IMR-90 (cell line): Measurements from ENCODE around the gene NHSL1. TPM values are rescaled to one million over a fixed set of nuclear protein-coding genes. Genes with fewer than 3 reads are reported as not detected.

Experiments
- ATAC-seq: fragments of 200-7000 bp; cut with Tn5 transposase; 2 replicates; pipeline ENCODE4 v1.9.1; 2020; ENCODE audit warnings: low read depth, mild to moderate bottlenecking, moderate library complexity
- BruUV-seq: library from RNA; stranded (reverse); fragments of 400-500 nt; replicated peaks from 2 replicates; lab custom pipeline; 2021; lab: Mats Ljungman, UMichigan
- CTCF ChIA-PET: fragments of 300-600 bp; formaldehyde crosslinking; extraction: SDS; loops from one replicate; lab custom pipeline; 2021; ENCODE audit warnings: antibody characterized with exemption; lab: Yijun Ruan, JAX
- POLR2A ChIA-PET: fragments of 300-600 bp; sonication (Branson Sonifier 250); formaldehyde crosslinking; loops from one replicate; lab custom pipeline; 2022; ENCODE audit warnings: antibody characterized with exemption; ENCODE audit not compliant: unreplicated experiment; lab: Charles Lee
- DNase-seq: peaks from one replicate; pipeline ENCODE4 v3.0.0; 2013
- H2AFZ ChIP-seq: replicated peaks from 2 replicates; pipeline ENCODE3; 2013; ENCODE audit warnings: low read length, mild to moderate bottlenecking; ENCODE audit not compliant: poor library complexity
- H2AK5ac ChIP-seq: 2 replicates; pipeline ENCODE4 v1.6.1; 2013; ENCODE audit warnings: low read depth, low read length, inconsistent platforms
- H2AK9ac ChIP-seq: replicated peaks from 2 replicates; pipeline ENCODE3; 2013; ENCODE audit warnings: mild to moderate bottlenecking, low read depth, low read length, moderate library complexity; ENCODE audit not compliant: poor library complexity
- H2BK120ac ChIP-seq: 2 replicates; pipeline ENCODE4 v1.6.1; 2013; ENCODE audit warnings: low read depth, low read length, inconsistent platforms
- H2BK15ac ChIP-seq: 3 replicates; pipeline ENCODE4 v1.6.1; 2013; ENCODE audit warnings: low read depth, low read length, inconsistent platforms
- H2BK20ac ChIP-seq: 2 replicates; pipeline ENCODE4 v1.6.1; 2013; ENCODE audit warnings: low read depth, mild to moderate bottlenecking, inconsistent platforms, low read length, moderate library complexity
- H2BK5ac ChIP-seq: 2 replicates; pipeline ENCODE4 v1.6.1; 2013; ENCODE audit warnings: mild to moderate bottlenecking, low read depth, low read length, inconsistent platforms; ENCODE audit not compliant: poor library complexity, severe bottlenecking
- H3K14ac ChIP-seq: replicated peaks from 2 replicates; pipeline ENCODE4 v1.6.1; 2013; ENCODE audit warnings: low read depth, low read length, inconsistent platforms
- H3K18ac ChIP-seq: 2 replicates; pipeline ENCODE4 v1.6.1; 2013; ENCODE audit warnings: low read depth, low read length, control low read depth
- H3K23ac ChIP-seq: 2 replicates; pipeline ENCODE4 v1.6.1; 2013; ENCODE audit warnings: low read depth, low read length, inconsistent platforms
- H3K27ac ChIP-seq: 2 replicates; pipeline ENCODE4 v1.5.1; 2013; ENCODE audit warnings: mild to moderate bottlenecking, control low read depth, low read length; ENCODE audit not compliant: insufficient read depth
- H3K27me3 ChIP-seq: 2 replicates; pipeline ENCODE4 v1.6.1; 2013; ENCODE audit warnings: low read length; ENCODE audit not compliant: control insufficient read depth, insufficient read depth
- H3K36me3 ChIP-seq: 2 replicates; pipeline ENCODE4 v1.6.1; 2013; ENCODE audit warnings: low read length, mixed read lengths; ENCODE audit not compliant: control insufficient read depth, insufficient read depth
- H3K4ac ChIP-seq: 2 replicates; pipeline ENCODE4 v1.6.1; 2013; ENCODE audit warnings: low read depth, low read length, inconsistent platforms
- H3K4me1 ChIP-seq: 2 replicates; pipeline ENCODE4 v1.6.1; 2013; ENCODE audit warnings: low read length, mixed read lengths; ENCODE audit not compliant: control insufficient read depth, insufficient read depth
- H3K4me2 ChIP-seq: 2 replicates; pipeline ENCODE4 v1.6.1; 2013; ENCODE audit warnings: low read depth, mild to moderate bottlenecking, control low read depth, low read length, moderate library complexity
- H3K4me3 ChIP-seq: 2 replicates; pipeline ENCODE4 v1.5.1; 2013; ENCODE audit warnings: low read depth, mild to moderate bottlenecking, control low read depth, low read length, moderate library complexity; ENCODE audit not compliant: insufficient read depth
- H3K56ac ChIP-seq: 2 replicates; pipeline ENCODE4 v1.6.1; 2013; ENCODE audit warnings: low read length, inconsistent platforms; ENCODE audit not compliant: insufficient read depth; ENCODE audit errors: extremely low read depth
- H3K79me1 ChIP-seq, 2 experiments: 2 replicates each; pipeline ENCODE4 v1.6.1; 2013; ENCODE audit warnings: low read length in 2 of 2, inconsistent platforms in 1 of 2, low read depth in 1 of 2
- H3K9ac ChIP-seq: 2 replicates; pipeline ENCODE4 v1.6.1; 2013; ENCODE audit warnings: low read depth, low read length, control low read depth
- H3K9me1 ChIP-seq: 2 replicates; pipeline ENCODE4 v1.6.1; 2013; ENCODE audit warnings: low read length, inconsistent platforms; ENCODE audit not compliant: insufficient read depth
- H3K9me3 ChIP-seq: 2 replicates; pipeline ENCODE4 v1.6.1; 2013; ENCODE audit warnings: low read length; ENCODE audit not compliant: control insufficient read depth, insufficient read depth
- H4K20me1 ChIP-seq: 2 replicates; pipeline ENCODE4 v1.6.1; 2013; ENCODE audit warnings: low read length, inconsistent platforms; ENCODE audit not compliant: insufficient read depth
- H4K5ac ChIP-seq: 2 replicates; pipeline ENCODE4 v1.6.1; 2013; ENCODE audit warnings: mild to moderate bottlenecking, low read depth, low read length, control low read depth
- H4K8ac ChIP-seq, 2 experiments: 2 replicates each; pipeline ENCODE4 v1.6.1; 2013; ENCODE audit warnings: low read depth in 2 of 2, low read length in 2 of 2, control low read depth in 1 of 2, inconsistent platforms in 1 of 2
- H4K91ac ChIP-seq: 2 replicates; pipeline ENCODE4 v1.6.1; 2013; ENCODE audit warnings: low read depth, low read length, inconsistent platforms; ENCODE audit not compliant: insufficient read depth
- BHLHE40 ChIP-seq: fragments of 150-350 bp; IDR thresholded peaks from 2 replicates; pipeline ENCODE4 v1.6.1; 2016; ENCODE audit warnings: mild to moderate bottlenecking, low read depth, low read length
- CEBPB ChIP-seq: IDR thresholded peaks from 2 replicates; pipeline ENCODE4 v1.6.1; 2012; ENCODE audit warnings: low read depth, low read length, improper control_type of control experiment
- CHD1 ChIP-seq: IDR thresholded peaks from 2 replicates; pipeline ENCODE4 v1.6.1; 2012; ENCODE audit warnings: low read depth, low read length, improper control_type of control experiment
- CTCF ChIP-seq: conservative IDR thresholded peaks from 2 replicates; pipeline ENCODE4 v1.5.1; 2012; ENCODE audit warnings: mild to moderate bottlenecking, low read depth, low read length, improper control_type of control experiment
- ELK1 ChIP-seq: fragments of 150-350 bp; IDR thresholded peaks from 2 replicates; pipeline ENCODE4 v1.6.1; 2016; ENCODE audit warnings: low read depth, mild to moderate bottlenecking, low read length, moderate library complexity, borderline replicate concordance
- FOS ChIP-seq: fragments of 150-350 bp; IDR thresholded peaks from 2 replicates; pipeline ENCODE4 v1.6.1; 2016; ENCODE audit warnings: low read depth, low read length
- MAFK ChIP-seq: IDR thresholded peaks from 2 replicates; pipeline ENCODE4 v1.6.1; 2012; ENCODE audit warnings: low read depth, low read length, improper control_type of control experiment
- MAZ ChIP-seq: IDR thresholded peaks from 2 replicates; pipeline ENCODE4 v1.6.1; 2012; ENCODE audit warnings: low read depth, mild to moderate bottlenecking, low read length, improper control_type of control experiment, moderate library complexity, borderline replicate concordance
- MXI1 ChIP-seq: IDR thresholded peaks from 2 replicates; pipeline ENCODE4 v1.6.1; 2012; ENCODE audit warnings: low read depth, mild to moderate bottlenecking, low read length, moderate library complexity, borderline replicate concordance
- NFE2L2 ChIP-seq: fragments of 150-350 bp; IDR thresholded peaks from 2 replicates; pipeline ENCODE4 v1.6.1; 2016; ENCODE audit warnings: low read depth, mild to moderate bottlenecking, low read length
- POLR2A ChIP-seq: IDR thresholded peaks from 2 replicates; pipeline ENCODE4 v1.6.1; 2012; ENCODE audit warnings: mild to moderate bottlenecking, low read depth, low read length
- RAD21 ChIP-seq: IDR thresholded peaks from 2 replicates; pipeline ENCODE4 v1.6.1; 2012; ENCODE audit warnings: low read length, improper control_type of control experiment
- RCOR1 ChIP-seq: IDR thresholded peaks from 2 replicates; pipeline ENCODE4 v1.6.1; 2012; ENCODE audit warnings: mild to moderate bottlenecking, low read length, improper control_type of control experiment; ENCODE audit not compliant: insufficient replicate concordance
- RFX5 ChIP-seq: IDR thresholded peaks from 2 replicates; pipeline ENCODE4 v1.8.0; 2012; ENCODE audit warnings: low read depth, mild to moderate bottlenecking, low read length, moderate library complexity
- SMC3 ChIP-seq: fragments of 150-350 bp; IDR thresholded peaks from 2 replicates; pipeline ENCODE4 v1.6.1; 2016; ENCODE audit warnings: low read depth, mild to moderate bottlenecking, antibody characterized with exemption, low read length, moderate library complexity
- USF2 ChIP-seq: fragments of 150-350 bp; IDR thresholded peaks from 2 replicates; pipeline ENCODE4 v1.6.1; 2017; ENCODE audit warnings: mild to moderate bottlenecking, antibody characterized with exemption, low read length, low read depth
- WGBS, 2 experiments: methylation state at CpG; one replicate each; pipeline versions ENCODE4 v1.1.5 to v1.1.7; 2013; ENCODE audit warnings: missing lambda C conversion rate in 2 of 2; ENCODE audit not compliant: insufficient read length in 1 of 2; ENCODE audit errors: extremely low coverage in 2 of 2; 5-methylcytosine and 5-hydroxymethylcytosine counted together
- dilution Hi-C: fragments of 300-500 bp; cut with HindIII; formaldehyde crosslinking; loops from one replicate; pipeline ENCODE4 v1.14.3; 2018; ENCODE audit warnings: low sequenced_read_pairs; ENCODE audit not compliant: unreplicated experiment
- in situ Hi-C: fragments of 300-500 bp; cut with MboI; formaldehyde crosslinking; loops from 3 replicates; pipeline ENCODE4 v1.14.3; 2019; ENCODE audit warnings: low sequenced_read_pairs, inconsistent platforms, mixed read lengths
- intact Hi-C: fragments of 100-400 bp; cut with micrococcal nuclease; formaldehyde crosslinking; loops from 2 replicates; pipeline ENCODE4 v1.10.0; 2022
- polyA plus RNA-seq, 3 experiments: library from polyadenylated mRNA; depleted of rRNA; stranded (reverse); fragments of >200 nt; gene quantifications; 2 replicates each; pipeline ENCODE4 v1.2.3, GENCODE V29; 2012; ENCODE audit warnings: low replicate concordance in 1 of 3
- total RNA-seq: library from RNA; depleted of rRNA; stranded (reverse); fragments of >200 nt; gene quantifications from 2 replicates; pipeline ENCODE4 v1.2.3, GENCODE V29; 2012

NHSL1 gene
- total and polyA plus RNA-seq, 2 of the 4 experiments (the other 2 are of a cell fraction): 5.6 to 7.2 TPM

GRCh38 chr6:138546733-138547185, 47.5 kb upstream of the NHSL1 start:
- TF ChIP-seq CEBPB: no peak
- TF ChIP-seq CTCF: no peak
- no peak for TF ChIP-seq USF2
- no peak for TF ChIP-seq CHD1
- no peak for TF ChIP-seq SMC3
- TF ChIP-seq RAD21: no peak
- TF ChIP-seq MAFK: no peak
- TF ChIP-seq POLR2A: no peak
- no peak for TF ChIP-seq BHLHE40
- no peak for TF ChIP-seq RCOR1
- no peak for TF ChIP-seq ELK1
- no peak for TF ChIP-seq RFX5
- TF ChIP-seq MAZ: no peak
- TF ChIP-seq NFE2L2: no peak
- TF ChIP-seq MXI1: no peak
- no peak for TF ChIP-seq FOS
- Histone ChIP-seq H2BK20ac (peak overlapping the region; percentile 30), H2AK5ac (0 out of 2 replicates have a peak overlapping the region, but pooled peaks have one; percentile 57), H4K5ac (peak overlapping the region; percentile 33), H2AFZ (peak overlapping the region; percentile 24), H3K27ac (peak overlapping the region; percentile 27; the same call in 1 of the 2 replicates), H2BK5ac (peak overlapping the region; percentile 16), H3K4me1 (peaks cover 10% of the 10 kb centered on the region), H3K27me3 (no peaks in the 10 kb centered on the region), H4K91ac (peak overlapping the region; percentile 4), H3K4me2 (no peak overlapping the region), H4K8ac (peak overlapping the region; percentile 17 to 58; a peak in 3 of 4 replicates), H3K14ac (peak overlapping the region; percentile 8; the same call in 1 of the 2 replicates), H3K23ac (no peak overlapping the region; the same call in 1 of the 2 replicates), H3K9me1 (peaks cover 7% of the 10 kb centered on the region), H3K4ac (peak overlapping the region; percentile 13; the same call in 1 of the 2 replicates), H3K56ac (no peak overlapping the region), H2AK9ac (no peak overlapping the region), H4K20me1 (no peaks in the 10 kb centered on the region), H2BK15ac (peak overlapping the region; percentile 12; the same call in 1 of the 3 replicates), H3K9me3 (no peaks in the 10 kb centered on the region), H2BK120ac (peak overlapping the region; percentile 21), H3K18ac (peak overlapping the region; percentile 1; the same call in 1 of the 2 replicates), H3K36me3 (no peaks in the 10 kb centered on the region), H3K9ac (no peak overlapping the region), H3K79me1 (peaks cover 27 to 69% of the 10 kb centered on the region in 2 experiments), H3K4me3 (no peak overlapping the region)
- BruUV-seq: no TSS peak
- CTCF ChIA-PET: no interaction called here
- intact Hi-C loops (no loop called here), dilution Hi-C loops (no loop called here), in situ Hi-C loops (no loop called here)
- POLR2A ChIA-PET: no interaction called here
- peak; percentile 67 for DNase-seq
- ATAC-seq: no peak
- WGBS, 2 experiments: 44% methylated on average over 3 of the region's 5 CpGs; no CpG with 5 or more reads in 1 of the 2 experiments
